HL-60/S4 (cell line): Measurements from ENCODE around the gene EIF3K.
"Not testable (repeated sequence)": the region's sequence is repeated elsewhere in the genome, so short reads cannot be mapped to it uniquely, and the experiment has no call there.

ENCODE experiments used
- in situ Hi-C: fragments of 300-500 bp; cut with MboI; formaldehyde crosslinking; loops from 2 replicates; pipeline ENCODE4 v1.14.3; 2022; ENCODE audit warnings: low sequenced_read_pairs

Gene EIF3K, protein sequence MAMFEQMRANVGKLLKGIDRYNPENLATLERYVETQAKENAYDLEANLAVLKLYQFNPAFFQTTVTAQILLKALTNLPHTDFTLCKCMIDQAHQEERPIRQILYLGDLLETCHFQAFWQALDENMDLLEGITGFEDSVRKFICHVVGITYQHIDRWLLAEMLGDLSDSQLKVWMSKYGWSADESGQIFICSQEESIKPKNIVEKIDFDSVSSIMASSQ

DNA sequence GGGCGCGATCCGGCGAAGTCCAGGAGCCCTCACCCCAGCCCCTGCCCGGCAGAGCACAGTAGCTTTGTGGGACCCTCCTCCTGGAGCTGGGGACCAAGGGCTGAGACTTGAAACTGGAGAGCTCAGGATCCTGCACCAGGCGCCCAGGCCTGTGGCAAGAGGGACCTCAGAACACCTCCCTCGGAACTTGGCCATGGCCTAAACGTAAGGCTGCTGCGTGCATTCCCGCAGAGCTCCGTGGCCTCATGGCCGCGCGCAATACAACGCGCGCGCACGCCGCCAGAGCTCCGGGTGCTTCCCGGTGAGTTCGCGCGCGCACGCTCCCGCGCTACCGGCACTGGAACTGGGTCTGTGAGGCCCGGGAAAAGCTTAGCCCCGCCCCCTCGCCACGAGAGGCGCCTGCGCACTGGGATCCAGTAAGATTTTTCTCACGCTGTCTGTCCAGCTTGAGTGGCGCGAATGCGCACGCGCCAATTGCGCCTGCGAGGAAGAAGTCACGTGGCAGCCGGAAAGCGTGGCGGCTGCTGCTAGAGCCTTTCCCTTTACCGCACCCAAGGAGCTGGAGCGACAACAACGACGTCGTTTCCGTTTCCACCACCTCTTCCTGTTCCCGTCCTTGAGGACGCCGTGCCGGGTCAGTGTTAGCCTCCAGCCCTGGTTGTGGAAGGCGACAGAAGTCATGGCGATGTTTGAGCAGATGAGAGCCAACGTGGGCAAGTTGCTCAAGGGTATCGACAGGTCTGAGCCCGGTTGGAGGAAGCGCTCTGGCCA, at the start of gene EIF3K:
Gene EIF3K, plus strand, starts transcription at position 599 of the 771 bp plus-strand sequence. Its CDS starts 81 bp downstream, at position 680.
- in situ Hi-C loops = no loop called here

DNA sequence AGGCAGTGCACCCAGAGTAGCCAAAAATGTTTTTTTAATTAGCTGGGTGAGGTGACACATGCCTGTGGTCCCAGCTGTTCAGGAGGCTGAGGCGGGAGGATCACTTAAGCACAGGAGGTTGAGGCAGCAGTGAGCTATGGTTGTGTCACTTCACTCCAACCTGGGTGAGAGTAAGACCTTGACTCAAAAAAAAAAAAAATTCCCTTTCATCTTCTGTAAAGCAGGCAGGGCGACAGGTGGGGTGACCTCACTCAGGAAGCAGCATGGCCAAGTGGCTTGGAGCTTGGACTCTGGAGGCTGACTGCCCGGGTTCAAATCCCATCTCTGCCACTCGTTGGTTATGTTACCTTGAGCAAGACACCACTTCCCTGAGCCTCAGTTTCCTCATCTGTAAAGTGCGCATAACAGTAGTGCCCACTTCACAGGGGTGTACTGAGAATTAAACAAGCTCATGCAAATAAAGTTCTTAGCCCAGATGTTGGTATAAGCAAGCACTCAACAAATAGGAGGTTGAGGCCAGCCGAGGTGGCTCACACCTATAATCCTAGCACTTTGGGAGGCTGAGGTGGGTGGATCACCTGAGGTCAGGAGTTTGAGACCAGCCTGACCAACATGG, 49.5 kb upstream of the EIF3K start:
- in situ Hi-C loops = no loop called here

DNA sequence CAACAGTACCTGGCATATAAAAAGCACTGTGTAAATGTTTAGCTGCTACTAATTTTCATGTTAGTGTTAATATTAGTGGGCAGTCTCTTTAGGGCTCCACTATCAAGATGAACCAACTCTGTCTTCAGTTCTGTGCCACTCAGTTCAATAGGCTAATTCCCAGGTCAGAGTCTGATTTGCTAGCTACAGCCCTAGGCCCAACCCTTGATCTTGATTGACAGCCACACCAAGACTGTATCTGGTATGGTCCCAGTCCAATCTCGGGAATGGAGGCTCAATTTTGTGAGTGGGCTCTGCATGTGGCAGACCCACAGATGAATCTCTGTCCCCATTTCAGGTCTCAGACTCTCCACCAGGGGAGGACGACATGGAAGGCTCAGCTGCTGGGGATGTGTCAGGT, 47.3 kb upstream of the EIF3K start:
- in situ Hi-C loops = no loop called here

DNA sequence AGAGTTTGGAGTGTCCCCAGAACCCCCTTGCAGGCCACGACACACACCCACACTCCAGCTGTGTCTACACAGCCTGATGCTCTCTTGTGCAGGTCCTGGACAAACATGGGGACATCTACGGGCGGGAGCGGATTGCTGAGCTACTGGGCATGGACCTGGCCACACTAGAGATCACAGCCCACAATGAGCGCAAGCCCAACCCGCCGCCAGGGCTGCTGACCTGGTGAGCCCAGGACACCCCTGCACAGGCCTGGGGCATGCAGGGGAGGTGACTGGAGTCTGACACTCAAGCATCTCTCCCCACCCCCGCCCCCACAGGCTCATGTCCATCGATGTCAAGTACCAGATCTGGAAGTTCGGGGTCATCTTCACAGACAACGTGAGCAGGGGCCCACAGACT, 41.2 kb upstream of the EIF3K start:
- in situ Hi-C loops = no loop called here

DNA sequence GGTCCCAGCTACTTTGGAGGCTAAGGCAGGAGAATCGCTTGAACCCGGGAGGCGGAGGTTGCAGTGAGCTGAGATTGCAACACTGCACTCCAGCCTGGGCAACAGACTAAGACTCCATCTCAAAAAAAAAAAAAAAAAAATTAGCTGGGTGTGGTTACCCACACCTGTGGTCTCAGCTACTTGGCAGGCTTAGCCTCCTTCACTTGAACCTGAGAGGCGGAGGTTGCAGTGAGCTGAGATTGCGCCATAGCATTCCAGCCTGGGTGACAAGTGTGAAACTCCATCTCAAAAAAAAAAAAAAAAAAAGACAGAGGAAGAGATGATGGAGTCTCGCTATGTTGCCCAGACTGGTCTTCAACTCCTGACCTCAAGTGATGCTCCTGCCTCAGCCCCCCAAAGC, 39.7 kb upstream of the EIF3K start:
- in situ Hi-C loops = not testable (repeated sequence)

DNA sequence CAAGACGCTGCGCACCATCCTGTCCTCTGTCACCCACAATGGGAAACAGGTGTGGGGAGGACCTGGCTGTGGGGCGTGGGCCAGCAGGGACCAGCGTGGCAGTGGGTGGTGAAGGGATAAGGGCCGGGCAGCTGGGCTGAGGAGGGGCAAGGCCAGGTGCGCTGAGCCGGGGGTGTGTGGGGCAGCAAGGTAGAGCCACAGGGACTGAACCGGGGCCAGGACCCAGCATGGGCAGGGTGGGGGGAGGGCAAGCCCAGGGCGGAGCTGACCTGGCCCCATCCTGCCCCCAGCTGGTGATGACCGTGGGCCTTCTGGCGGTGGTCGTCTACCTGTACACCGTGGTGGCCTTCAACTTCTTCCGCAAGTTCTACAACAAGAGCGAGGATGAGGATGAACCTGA, 38.9 kb upstream of the EIF3K start:
- in situ Hi-C loops = no loop called here

DNA sequence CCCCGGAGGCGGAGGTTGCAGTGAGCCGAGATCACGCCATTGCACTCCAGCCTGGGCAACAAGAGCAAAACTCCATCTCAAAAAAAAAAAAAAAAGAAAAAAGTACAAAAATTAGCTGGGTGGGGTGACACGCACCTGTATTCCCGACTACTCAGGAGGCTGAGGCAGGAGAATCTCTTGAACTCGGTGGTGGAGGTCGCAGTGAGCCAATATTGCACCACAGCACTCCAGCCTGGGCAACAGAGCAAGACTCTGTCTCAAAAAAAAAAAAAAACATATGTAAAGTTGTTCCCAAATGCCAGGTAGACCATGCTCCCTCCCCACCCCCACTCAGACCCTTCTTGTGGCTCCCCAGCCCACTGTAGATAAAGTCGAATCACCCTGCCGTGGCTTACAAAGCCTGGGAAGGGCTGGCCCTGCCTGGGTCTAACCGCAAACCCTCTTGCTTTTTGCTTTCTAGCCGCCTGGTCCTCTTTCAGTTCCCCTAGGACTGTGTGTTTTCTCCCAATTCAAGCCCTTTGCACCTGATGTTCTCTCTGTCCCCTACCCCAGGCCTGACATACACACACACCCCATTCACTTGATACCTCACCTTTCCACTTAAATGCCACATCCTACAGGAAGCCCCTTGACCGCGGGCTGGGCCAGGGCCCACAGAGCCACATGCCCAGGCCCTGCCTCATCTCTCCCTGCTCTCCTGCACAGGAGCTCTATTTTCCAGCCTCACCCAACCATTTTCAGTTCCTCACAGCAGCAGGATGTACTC, 35.6 kb upstream of the EIF3K start:
- in situ Hi-C loops = no loop called here

DNA sequence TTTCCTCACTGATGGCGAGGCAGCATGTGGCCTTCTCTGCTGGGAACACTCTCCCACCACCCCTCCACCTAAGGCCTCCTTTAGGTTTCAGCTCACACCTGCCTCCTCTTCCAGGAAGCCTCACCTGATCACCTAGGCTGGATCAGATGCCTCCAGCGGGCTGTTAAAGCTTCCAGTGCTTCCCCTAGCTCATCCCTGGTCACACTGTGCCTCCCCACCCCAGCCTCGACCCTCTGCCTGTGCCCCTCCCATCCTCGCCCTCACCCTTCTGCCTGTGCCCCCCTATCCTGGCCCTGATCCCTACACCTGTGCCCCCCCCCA, 35.0 kb upstream of the EIF3K start:
- in situ Hi-C loops = no loop called here

DNA sequence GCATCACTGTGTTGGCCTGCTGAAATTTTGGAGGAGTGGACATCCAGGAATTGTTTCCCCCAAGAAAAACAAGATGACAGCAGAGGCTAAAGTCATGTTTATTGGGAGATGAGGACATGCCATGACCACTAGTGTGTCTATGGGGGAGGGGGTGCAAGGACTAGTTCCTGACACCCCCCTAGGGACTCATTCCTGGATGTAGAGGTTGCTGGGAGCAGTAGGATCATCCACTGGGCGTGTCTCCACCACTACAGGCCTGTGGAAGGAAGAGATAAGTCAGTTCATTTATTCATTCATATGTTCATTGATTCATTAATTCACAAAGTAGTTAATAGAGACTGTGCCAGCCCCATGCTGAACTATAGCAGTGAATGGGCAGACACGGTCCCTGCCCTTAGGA, 31.4 kb upstream of the EIF3K start:
- in situ Hi-C loops = no loop called here

DNA sequence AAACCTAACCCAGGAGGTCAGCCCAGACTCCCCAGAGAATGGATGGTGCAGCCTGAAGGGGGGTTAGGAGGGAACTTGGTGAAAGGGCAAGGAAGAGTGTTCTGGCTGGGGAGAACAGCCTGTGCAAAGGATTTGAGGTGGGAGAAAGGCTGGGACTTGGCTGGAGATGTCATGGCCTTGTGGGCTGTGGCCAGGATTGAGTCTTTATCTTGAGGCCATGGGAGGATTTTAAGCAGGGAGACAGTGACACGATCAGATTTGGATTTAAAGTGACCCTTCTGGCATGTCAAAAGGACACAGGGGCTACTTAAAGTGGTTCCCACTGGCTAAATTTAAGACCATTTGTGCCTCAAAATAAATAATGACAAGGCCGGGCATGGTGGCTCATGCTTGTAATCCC, 30.9 kb upstream of the EIF3K start:
- in situ Hi-C loops = no loop called here

DNA sequence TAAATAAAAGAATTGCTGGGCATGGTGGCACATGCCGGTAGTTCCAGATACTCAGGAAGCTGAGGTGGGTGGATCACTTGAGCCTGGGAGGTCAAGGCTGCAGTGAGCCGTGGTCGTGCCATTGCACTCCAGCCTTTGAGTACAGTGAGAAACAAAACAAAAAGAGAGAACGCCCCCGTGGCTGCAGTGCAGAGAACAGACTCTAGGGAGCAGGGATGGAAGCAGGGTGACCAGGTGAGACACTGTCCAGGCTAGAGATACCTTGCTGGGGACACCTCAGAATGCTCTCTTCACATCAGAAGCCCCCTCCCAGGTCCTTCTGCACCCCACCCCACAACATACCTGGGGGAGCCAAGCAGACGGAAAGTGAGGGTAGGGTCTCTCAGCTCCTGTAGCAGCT, 26.0 kb upstream of the EIF3K start:
- in situ Hi-C loops = no loop called here

DNA sequence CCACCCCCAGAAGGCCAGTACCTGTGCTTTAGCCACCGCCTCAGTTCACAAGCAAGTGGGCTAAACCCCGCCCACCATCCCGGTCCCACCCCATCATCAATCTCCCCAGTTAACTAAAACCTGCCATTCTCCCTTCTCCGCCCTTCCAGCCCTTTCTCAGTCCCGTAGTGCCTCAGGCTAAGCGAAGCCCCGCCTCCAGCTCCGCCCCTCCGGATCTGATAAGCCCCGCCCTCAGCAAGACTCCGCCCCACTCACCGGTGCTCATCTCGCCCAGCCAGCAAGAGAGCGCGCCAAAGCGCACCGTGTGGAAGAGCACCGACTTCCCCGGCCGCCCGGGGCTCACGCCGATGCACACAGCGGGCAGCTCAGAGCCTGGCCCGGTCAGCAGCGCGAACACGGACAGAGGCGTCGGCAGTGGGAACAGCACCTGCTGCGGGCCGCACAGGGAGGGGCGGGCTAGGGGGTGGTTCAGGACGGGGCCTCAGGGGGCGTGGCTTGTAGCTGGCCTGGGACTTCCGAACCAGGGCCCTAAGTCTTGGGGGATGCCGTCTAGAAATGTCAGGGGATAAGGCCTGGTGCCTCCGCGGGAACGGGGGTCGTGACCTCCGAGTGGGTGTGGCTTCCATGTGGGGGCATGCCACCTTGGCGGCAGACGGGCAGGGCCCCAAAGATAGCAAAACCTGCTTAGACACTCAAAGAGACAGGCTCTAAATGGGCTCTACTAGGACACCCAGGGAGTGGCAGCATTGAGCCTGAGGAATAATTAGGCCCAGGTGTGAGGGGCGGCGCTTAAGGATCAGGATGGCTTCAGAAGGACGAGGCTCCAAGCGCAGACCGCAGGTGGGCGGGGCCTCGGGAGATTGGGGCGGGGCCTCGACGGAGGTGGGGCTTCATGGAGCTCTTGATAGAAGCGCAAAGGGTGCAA, 22.7 kb upstream of the EIF3K start:
- in situ Hi-C loops = no loop called here

DNA sequence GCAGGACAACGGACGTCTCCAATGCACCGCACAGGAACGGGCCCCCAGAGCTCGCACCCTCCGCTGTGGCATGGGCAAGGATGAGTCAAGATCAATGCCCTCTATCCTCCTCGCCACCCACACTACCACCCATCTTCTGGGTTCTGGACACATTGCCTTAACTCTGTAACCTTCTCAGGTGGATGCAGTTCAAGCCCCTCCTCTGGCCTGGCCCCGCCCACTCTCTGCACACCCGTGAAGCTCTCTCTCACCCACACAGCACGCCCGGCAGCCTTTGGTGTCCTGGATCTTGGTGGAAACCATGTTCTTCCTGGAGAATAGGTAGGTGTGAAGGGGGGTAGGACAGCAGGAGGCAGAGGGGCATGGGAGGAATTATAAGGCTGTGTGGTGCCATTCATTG, 21.9 kb upstream of the EIF3K start:
- in situ Hi-C loops = no loop called here

DNA sequence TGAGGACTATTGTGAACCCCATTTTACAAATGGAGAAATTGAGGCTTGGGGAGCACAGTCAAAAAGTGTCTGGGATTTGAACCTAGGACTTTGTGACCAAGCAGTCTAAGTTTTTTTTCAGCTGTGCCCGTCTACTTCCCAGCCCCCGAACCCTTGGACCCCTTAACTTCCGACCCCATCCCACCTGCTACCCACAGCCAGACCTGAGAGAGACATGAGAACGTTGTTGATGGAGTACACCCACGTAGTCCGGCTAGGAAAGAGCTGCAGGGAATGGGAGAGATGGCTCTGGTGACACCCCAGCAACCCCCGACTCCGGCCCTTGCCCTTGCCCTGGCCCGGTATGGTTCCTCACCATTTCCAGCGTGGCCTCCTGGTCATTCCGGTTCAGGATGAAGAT, 19.3 kb upstream of the EIF3K start:
- in situ Hi-C loops = no loop called here

DNA sequence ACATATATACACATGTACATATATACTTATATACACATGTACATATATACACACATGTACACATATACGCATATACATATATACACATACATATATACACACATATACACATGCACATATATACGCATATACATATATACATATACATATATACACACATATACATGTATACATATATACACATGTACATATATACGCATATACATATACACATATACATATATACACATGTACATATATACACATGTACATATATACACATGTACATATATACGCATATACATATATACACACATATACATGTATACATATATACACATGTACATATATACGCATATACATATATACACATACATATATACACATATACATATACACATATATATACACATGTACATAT, 16.1 kb upstream of the EIF3K start:
- in situ Hi-C loops = not testable (repeated sequence)

DNA sequence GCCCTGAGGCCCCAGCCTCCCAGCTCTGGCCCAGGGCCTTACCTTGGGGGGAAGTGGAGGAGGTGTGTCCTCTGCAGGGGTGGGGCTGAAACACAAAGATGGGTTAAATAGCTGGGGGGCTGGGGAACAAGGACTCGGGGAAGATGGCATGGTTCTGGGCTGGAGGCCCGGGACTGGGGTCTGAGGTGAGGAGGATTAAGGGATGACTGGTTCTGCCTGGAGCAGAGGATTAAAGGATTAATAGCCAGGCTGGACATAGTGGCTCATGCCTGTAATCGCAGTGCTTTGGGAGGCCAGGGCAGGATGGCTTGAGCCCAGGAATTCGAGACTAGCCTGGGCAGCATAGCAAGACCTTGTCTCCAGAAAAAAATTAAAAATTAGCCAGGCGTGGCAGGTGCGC, 12.9 kb upstream of the EIF3K start:
- in situ Hi-C loops = no loop called here

DNA sequence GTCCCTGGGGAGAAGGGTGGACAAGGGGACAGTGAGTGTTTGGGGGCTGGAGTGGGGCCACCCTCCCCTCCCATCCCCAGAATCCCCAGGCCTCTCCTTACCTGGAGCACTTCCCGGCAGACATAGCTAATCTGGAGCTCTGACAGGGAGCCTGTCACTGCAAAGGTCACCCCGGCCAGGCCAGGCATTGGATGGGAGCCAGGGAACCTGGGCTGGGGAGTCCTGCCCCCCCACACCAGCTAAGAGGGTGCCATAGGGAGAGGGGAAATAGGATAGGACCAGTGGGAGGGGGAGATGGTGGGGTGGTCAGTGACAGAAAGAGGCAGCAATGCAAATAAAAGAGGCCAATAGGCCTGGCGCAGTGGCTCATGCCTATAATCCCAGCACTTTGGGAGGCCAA, 4.7 kb upstream of the EIF3K start:
- in situ Hi-C loops = no loop called here

DNA sequence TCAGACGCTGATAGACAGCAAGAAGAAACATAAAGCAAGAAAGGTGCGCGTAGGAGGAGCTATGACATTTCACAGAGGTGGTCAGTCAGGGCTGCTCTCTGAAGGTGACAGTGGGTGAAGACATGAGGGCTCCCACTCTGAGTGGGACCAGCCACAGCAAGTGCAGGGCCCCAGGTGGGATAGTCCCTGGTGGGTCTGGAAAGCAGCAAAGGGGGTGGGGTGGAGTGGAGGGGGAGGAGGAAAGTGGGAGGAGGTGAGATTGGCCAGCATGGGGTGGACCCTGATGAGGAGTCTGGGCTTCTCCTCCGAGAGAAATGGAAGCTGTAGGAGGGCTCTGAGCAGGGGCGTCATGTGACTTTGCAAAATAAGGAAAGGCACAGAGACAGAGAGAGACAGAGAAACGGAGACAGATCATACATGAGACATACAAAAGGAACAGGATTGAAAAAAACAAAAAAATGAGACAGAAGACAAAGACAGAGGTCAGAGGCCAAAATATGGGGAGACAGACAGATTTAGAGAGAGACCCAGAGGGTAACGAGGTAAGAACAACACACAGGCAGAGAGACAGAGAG, 3.9 kb upstream of the EIF3K start:
- in situ Hi-C loops = no loop called here

DNA sequence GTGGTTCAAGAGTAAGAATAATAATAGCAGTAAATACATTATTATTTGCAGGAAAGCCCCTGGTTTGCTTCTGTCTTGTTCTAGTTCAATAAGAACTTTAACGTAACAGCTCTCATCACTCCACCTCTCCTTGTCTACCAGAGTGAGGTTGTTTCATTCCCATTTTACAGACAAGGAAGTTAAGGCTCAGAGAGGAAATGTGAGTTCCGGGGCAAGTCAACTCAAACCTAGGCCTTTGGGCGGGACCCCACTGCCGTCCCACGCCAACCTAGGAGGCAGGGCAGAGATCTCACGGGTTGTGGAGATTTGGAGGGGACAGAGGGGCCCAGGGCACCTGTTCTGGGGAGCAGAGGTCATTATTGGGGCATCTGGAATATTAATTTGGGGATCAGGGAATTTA, 2.7 kb upstream of the EIF3K start:
- in situ Hi-C loops = no loop called here

DNA sequence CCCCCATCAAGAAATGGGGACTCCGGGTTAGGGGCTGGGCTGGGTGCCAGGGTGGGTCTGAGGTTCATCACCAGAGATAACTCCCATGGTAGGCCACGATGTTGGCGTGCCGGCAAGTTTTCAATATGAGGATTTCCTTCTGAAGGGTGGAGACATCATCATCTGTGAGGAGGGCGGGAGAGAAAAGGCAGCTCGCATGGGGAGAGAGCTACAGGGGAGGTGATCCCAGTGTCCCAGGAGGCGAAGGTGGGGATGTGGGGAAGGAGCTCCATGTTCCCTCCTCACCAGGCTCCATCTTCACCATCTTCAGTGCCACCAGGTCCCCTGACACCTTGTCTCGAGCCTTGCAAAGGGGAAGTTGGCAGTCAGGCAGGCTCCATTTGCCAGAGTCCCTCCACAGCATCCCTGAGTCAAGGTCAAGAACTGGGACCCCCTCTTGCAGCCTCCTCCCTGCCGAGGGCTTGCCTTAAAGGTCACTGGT, 1.7 kb upstream of the EIF3K start:
- in situ Hi-C loops = no loop called here
